Measurements from ENCODE around the gene HEXIM2. TPM values are rescaled to one million over a fixed set of nuclear protein-coding genes. Genes with fewer than 3 reads are reported as not detected.

Gene HEXIM2
- total and polyA plus RNA-seq, 2 of the 13 experiments (the other 11 are each of a cell fraction or from before 2014, with no cell fraction given) = 27.1 to 32.4 TPM

DNA sequence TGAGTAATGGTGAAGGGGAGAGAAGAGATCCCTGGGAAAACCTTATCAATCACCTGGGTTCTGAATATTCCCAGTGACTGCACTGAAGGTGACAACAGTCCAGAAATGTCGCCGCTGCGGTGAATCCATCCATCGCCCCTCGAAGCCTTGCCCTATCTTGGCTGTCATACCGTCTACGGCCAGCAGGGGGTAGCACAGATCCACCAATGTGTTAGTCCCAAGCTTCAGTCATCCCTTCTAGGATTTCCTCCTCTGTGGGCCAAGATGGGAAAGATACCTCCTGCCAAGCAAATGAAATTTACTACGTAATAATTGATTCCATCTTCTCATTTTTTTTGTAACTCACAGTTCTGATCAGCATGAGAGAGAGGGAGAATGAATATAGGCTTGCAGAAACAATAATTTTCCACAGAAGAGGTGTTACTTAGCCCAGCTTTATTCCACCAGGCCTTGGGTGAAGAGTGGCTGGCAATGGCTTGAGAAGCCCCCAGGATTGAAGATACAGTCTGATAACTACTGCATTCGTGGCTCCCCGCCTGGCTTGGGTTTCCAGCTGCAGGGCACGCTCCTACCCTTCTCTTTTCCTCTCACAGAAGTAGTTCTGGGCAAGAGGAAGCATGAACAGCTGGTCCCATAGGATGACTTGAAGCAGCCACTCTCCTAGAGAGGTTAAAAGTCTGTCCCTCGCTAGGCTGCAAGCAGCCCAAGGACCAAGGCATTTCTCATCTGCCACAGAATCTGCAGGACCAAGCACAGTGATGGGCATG, 57.4 kb downstream of the HEXIM2 start (continued):
- TF ChIP-seq ZSCAN25 (CRISPR knock-in tag; IDR thresholded peaks at IDR 0.05) (no peak), AGO2 (optimal IDR thresholded peaks at IDR 0.05; ENCODE audit: low read depth, low read length) (no peak), ELF3 (CRISPR knock-in tag; IDR thresholded peaks at IDR 0.05) (peak; percentile 54; the same call in 1 of the 2 replicates), ZNF629 (CRISPR knock-in tag; conservative IDR thresholded peaks at IDR 0.05) (no peak), CREB1 (IDR thresholded peaks at IDR 0.05) (no peak), CREB1 (CRISPR knock-in tag; IDR thresholded peaks at IDR 0.05) (no peak), ZBTB7B (CRISPR knock-in tag; IDR thresholded peaks at IDR 0.05) (peak; percentile 16; the same call in 1 of the 2 replicates), ZNF260 (CRISPR knock-in tag; IDR thresholded peaks at IDR 0.05; ENCODE audit: borderline replicate concordance, low read depth) (no peak), TEAD3 (CRISPR knock-in tag; optimal IDR thresholded peaks at IDR 0.05; ENCODE audit: borderline replicate concordance) (peak; percentile 69), PPARG (CRISPR knock-in tag; conservative IDR thresholded peaks at IDR 0.05) (0 out of 2 replicates have a peak, but pooled peaks have one; percentile 25), SPEN (CRISPR knock-in tag; IDR thresholded peaks at IDR 0.05; ENCODE audit: low read depth) (no peak), ZNF33A (CRISPR knock-in tag; IDR thresholded peaks at IDR 0.05; ENCODE audit: borderline replicate concordance) (no peak), ZNF724P (CRISPR knock-in tag; IDR thresholded peaks at IDR 0.05; ENCODE audit: borderline replicate concordance) (no peak), MEF2D (CRISPR knock-in tag; IDR thresholded peaks at IDR 0.05) (no peak), NONO (IDR thresholded peaks at IDR 0.05) (no peak), NONO (CRISPR knock-in tag; conservative IDR thresholded peaks at IDR 0.05) (no peak), ZNF737 (CRISPR knock-in tag; IDR thresholded peaks at IDR 0.05; ENCODE audit: borderline replicate concordance) (no peak), TBL1XR1 (IDR thresholded peaks at IDR 0.05; ENCODE audit: borderline replicate concordance, low read length, partially characterized antibody) (no peak), CREM (IDR thresholded peaks at IDR 0.05) (no peak), CREM (CRISPR knock-in tag; IDR thresholded peaks at IDR 0.05) (no peak), SMC3 (IDR thresholded peaks at IDR 0.05; ENCODE audit: low read length) (peak; percentile 96), ISX (CRISPR knock-in tag; conservative IDR thresholded peaks at IDR 0.05) (no peak)
- TF ChIP-seq, protein P1, sequence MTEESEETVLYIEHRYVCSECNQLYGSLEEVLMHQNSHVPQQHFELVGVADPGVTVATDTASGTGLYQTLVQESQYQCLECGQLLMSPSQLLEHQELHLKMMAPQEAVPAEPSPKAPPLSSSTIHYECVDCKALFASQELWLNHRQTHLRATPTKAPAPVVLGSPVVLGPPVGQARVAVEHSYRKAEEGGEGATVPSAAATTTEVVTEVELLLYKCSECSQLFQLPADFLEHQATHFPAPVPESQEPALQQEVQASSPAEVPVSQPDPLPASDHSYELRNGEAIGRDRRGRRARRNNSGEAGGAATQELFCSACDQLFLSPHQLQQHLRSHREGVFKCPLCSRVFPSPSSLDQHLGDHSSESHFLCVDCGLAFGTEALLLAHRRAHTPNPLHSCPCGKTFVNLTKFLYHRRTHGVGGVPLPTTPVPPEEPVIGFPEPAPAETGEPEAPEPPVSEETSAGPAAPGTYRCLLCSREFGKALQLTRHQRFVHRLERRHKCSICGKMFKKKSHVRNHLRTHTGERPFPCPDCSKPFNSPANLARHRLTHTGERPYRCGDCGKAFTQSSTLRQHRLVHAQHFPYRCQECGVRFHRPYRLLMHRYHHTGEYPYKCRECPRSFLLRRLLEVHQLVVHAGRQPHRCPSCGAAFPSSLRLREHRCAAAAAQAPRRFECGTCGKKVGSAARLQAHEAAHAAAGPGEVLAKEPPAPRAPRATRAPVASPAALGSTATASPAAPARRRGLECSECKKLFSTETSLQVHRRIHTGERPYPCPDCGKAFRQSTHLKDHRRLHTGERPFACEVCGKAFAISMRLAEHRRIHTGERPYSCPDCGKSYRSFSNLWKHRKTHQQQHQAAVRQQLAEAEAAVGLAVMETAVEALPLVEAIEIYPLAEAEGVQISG (CRISPR knock-in tag; IDR thresholded peaks at IDR 0.05) = peak; percentile 90
- TF ChIP-seq, protein P2, sequence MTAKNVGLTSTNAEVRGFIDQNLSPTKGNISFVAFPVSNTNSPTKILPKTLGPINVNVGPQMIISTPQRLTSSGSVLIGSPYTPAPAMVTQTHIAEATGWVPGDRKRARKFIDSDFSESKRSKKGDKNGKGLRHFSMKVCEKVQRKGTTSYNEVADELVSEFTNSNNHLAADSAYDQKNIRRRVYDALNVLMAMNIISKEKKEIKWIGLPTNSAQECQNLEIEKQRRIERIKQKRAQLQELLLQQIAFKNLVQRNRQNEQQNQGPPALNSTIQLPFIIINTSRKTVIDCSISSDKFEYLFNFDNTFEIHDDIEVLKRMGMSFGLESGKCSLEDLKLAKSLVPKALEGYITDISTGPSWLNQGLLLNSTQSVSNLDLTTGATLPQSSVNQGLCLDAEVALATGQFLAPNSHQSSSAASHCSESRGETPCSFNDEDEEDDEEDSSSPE (CRISPR knock-in tag; IDR thresholded peaks at IDR 0.05) = no peak
- TF ChIP-seq, protein P3, sequence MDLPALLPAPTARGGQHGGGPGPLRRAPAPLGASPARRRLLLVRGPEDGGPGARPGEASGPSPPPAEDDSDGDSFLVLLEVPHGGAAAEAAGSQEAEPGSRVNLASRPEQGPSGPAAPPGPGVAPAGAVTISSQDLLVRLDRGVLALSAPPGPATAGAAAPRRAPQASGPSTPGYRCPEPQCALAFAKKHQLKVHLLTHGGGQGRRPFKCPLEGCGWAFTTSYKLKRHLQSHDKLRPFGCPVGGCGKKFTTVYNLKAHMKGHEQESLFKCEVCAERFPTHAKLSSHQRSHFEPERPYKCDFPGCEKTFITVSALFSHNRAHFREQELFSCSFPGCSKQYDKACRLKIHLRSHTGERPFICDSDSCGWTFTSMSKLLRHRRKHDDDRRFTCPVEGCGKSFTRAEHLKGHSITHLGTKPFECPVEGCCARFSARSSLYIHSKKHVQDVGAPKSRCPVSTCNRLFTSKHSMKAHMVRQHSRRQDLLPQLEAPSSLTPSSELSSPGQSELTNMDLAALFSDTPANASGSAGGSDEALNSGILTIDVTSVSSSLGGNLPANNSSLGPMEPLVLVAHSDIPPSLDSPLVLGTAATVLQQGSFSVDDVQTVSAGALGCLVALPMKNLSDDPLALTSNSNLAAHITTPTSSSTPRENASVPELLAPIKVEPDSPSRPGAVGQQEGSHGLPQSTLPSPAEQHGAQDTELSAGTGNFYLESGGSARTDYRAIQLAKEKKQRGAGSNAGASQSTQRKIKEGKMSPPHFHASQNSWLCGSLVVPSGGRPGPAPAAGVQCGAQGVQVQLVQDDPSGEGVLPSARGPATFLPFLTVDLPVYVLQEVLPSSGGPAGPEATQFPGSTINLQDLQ (CRISPR knock-in tag; IDR thresholded peaks at IDR 0.05) = no peak
